Measurements from ENCODE around the gene EYA2.

DNA sequence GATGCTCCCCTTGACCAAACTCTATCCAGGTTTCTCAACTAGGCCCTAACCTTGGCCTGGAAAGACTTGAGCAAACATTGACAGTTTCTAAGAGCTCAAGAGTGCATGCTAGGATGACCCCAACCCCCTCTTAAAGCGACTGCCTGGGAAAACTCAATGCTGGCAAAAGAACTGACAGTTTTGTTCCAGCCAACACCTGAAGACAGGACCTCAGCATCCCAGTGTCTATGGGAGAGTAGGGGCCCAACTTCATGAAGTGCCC, 341.9 kb downstream of the EYA2 start:
- TF ChIP-seq, protein P1, sequence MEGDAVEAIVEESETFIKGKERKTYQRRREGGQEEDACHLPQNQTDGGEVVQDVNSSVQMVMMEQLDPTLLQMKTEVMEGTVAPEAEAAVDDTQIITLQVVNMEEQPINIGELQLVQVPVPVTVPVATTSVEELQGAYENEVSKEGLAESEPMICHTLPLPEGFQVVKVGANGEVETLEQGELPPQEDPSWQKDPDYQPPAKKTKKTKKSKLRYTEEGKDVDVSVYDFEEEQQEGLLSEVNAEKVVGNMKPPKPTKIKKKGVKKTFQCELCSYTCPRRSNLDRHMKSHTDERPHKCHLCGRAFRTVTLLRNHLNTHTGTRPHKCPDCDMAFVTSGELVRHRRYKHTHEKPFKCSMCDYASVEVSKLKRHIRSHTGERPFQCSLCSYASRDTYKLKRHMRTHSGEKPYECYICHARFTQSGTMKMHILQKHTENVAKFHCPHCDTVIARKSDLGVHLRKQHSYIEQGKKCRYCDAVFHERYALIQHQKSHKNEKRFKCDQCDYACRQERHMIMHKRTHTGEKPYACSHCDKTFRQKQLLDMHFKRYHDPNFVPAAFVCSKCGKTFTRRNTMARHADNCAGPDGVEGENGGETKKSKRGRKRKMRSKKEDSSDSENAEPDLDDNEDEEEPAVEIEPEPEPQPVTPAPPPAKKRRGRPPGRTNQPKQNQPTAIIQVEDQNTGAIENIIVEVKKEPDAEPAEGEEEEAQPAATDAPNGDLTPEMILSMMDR (IDR thresholded peaks at IDR 0.05): no peak
- TF ChIP-seq POLR2A (IDR thresholded peaks at IDR 0.05): no peak
